ENCODE data around the gene AP4M1.
"Not testable (repeated sequence)": the region's sequence is repeated elsewhere in the genome, so short reads cannot be mapped to it uniquely, and the experiment has no call there.

The AP4M1 gene

GRCh38 chr7:100137851-100138760, 36.7 kb downstream of the AP4M1 start:
- DNase-seq, result no peak

- no peak for DNase-seq
Observed at GRCh38 chr7:100141555-100141949, 40.1 kb downstream of the AP4M1 start.

GRCh38 chr7:100142461-100142860, 41.0 kb downstream of the AP4M1 start:
- no peak for DNase-seq

GRCh38 chr7:100146350-100146749, 44.9 kb downstream of the AP4M1 start:
- DNase-seq, result not testable (repeated sequence)

GRCh38 chr7:100147278-100147677, 45.8 kb downstream of the AP4M1 start:
- DNase-seq, result no peak

GRCh38 chr7:100148225-100148558, 46.7 kb downstream of the AP4M1 start:
- DNase-seq, result no peak

- peak; percentile 98 for DNase-seq
Observed at GRCh38 chr7:100148559-100149328, 47.3 kb downstream of the AP4M1 start, which contains the start of gene LAMTOR4. Gene LAMTOR4 (plus strand): TSS chr7:100148918. CDS start chr7:100148973, 55 bp downstream.

GRCh38 chr7:100152404-100152803, 51.0 kb downstream of the AP4M1 start:
- DNase-seq, result no peak

GRCh38 chr7:100152937-100153666, 51.7 kb downstream of the AP4M1 start:
- DNase-seq, result no peak

- no peak for DNase-seq
Observed at GRCh38 chr7:100153708-100154535, 52.5 kb downstream of the AP4M1 start.

GRCh38 chr7:100154651-100155491, 53.4 kb downstream of the AP4M1 start:
- DNase-seq, result no peak

- DNase-seq, result no peak
Observed at GRCh38 chr7:100155553-100156317, 54.3 kb downstream of the AP4M1 start.

GRCh38 chr7:100156331-100157068, 55.1 kb downstream of the AP4M1 start:
- no peak for DNase-seq

- no peak for DNase-seq
Observed at GRCh38 chr7:100157069-100157333, 55.6 kb downstream of the AP4M1 start.

- no peak for DNase-seq
Observed at GRCh38 chr7:100157334-100158228, 56.1 kb downstream of the AP4M1 start.

All from activated naive CD4-positive, alpha-beta T cell treated with Interleukin-2 at 50 U/mL for 16 hours (primary cell).